ENCODE results near the gene RNPC3. TPM values are rescaled to one million over a fixed set of nuclear protein-coding genes. Genes with fewer than 3 reads are reported as not detected.

Gene RNPC3
- polyA plus RNA-seq, 3 donors, result 8.0 to 29.6 (median 9.1) TPM

DNA sequence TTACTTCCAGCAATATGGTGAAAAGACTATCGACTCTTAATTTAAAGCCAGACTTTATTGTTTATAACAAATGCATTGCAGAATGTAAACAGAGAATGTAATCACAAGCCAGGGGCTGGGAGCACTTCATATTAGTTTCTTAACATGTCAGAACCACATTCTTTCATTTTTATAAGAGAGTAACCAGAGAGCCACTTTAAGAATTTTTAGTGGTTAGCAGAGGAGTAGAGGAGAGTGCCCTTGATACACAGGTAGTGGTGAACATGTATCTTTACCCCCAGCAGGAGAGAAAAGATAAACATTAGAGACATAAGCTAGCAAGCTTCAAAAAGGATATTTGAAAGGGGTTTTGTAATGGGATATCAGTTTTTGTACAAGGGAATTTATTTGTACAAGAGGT is 57.0 kb downstream of the RNPC3 start:
- H3K4me1 ChIP-seq (ENCODE audit: control insufficient read depth in 1 of 2, insufficient read depth in 2 of 2, low read length in 2 of 2), result no peaks in the 10 kb centered on the region
- peaks cover 0 to 4% of the 10 kb centered on the region in 2 donors for H3K36me3 ChIP-seq (replicated peaks in 1 of 2; ENCODE audit: control insufficient read depth in 1 of 2, insufficient read depth in 2 of 2, low read length in 2 of 2)
- H3K27me3 Mint-ChIP-seq (ENCODE audit: low read depth in 3 of 3), result no peaks in the 10 kb centered on the region
- intact Hi-C loops (cut with micrococcal nuclease), result no loop called here
- H3K9me3 ChIP-seq (replicated peaks in 1 of 2; ENCODE audit: control insufficient read depth in 1 of 2, insufficient read depth in 1 of 2, low read length in 2 of 2), result peaks cover 0 to under 1% of the 10 kb centered on the region in 2 donors
- H3K27me3 ChIP-seq (ENCODE audit: control insufficient read depth in 2 of 2, insufficient read depth in 2 of 2, low read length in 2 of 2), result no peaks in the 10 kb centered on the region
- no peak overlapping the region for H3K9ac ChIP-seq (ENCODE audit: insufficient read depth, low read length, poor library complexity, severe bottlenecking)
- TF ChIP-seq CTCF (IDR thresholded peaks at IDR 0.05), result no peak
- H3K4me3 Mint-ChIP-seq, result no peak overlapping the region
- no peak overlapping the region for H3K27ac Mint-ChIP-seq
- H3K4me3 ChIP-seq (replicated peaks in 1 of 3; ENCODE audit: low read depth in 2 of 3, low read length in 3 of 3), result no peak overlapping the region
- H3K9me3 Mint-ChIP-seq, result peaks cover 0 to 4% (median 1%) of the 10 kb centered on the region in 7 donors
- no peaks in the 10 kb centered on the region for H4K20me1 ChIP-seq (ENCODE audit: insufficient read depth, low read length)
- H2AFZ ChIP-seq (ENCODE audit: insufficient read depth, low read depth, low read length, poor library complexity, severe bottlenecking), result no peak overlapping the region
- no peak overlapping the region for H3K4me2 ChIP-seq (replicated peaks; ENCODE audit: extremely low read depth, low read length, poor library complexity, severe bottlenecking)
- H3K4me1 Mint-ChIP-seq, result no peaks in the 10 kb centered on the region
- no CpG with 5 or more reads among the region's 1 CpG for WGBS (ENCODE audit: insufficient coverage)
- peaks cover 3 to 5% of the 10 kb centered on the region in 2 donors for H3K36me3 Mint-ChIP-seq
- H3K79me2 ChIP-seq (ENCODE audit: insufficient read depth, low read length), result no peaks in the 10 kb centered on the region
- DNase-seq, result no peak
- H3K27ac ChIP-seq (ENCODE audit: low read depth in 1 of 2, low read length in 2 of 2), result no peak overlapping the region

DNA sequence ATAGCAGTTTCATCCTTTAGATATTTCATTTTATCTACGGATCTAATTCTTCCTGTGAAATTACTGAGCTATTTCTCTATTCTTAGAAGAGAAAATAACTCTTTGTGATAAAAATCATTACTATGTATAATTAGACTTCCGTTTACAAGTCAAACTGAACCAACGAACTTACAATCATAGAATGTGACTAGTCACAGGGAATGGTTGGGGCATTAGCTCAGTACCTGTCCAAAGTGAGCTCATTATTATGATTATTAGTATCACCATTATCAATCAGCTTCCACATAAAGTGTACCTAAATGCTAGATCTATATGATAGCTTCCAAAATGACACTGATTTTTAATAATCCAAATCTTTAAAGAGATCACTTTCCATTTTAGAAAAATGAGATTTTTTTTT is 58.4 kb downstream of the RNPC3 start:
- no CpG with 5 or more reads among the region's 3 CpGs for WGBS (ENCODE audit: insufficient coverage)

More for the DNA sequence above, 58.4 kb downstream of the RNPC3 start:
- Mint-ChIP-seq H3K4me1 (no peaks in the 10 kb centered on the region), H3K27ac (no peak overlapping the region), H3K27me3 (ENCODE audit: low read depth in 3 of 3) (no peaks in the 10 kb centered on the region), H3K36me3 (peaks cover 3% of the 10 kb centered on the region in 2 donors), H3K4me3 (no peak overlapping the region), H3K9me3 (peaks cover 3 to 12% (median 7%) of the 10 kb centered on the region in 7 donors)
- no peak for DNase-seq
- Histone ChIP-seq H3K79me2 (ENCODE audit: insufficient read depth, low read length) (no peaks in the 10 kb centered on the region), H2AFZ (ENCODE audit: insufficient read depth, low read depth, low read length, poor library complexity, severe bottlenecking) (no peak overlapping the region), H3K36me3 (replicated peaks in 1 of 2; ENCODE audit: control insufficient read depth in 1 of 2, insufficient read depth in 2 of 2, low read length in 2 of 2) (no peaks in the 10 kb centered on the region), H4K20me1 (ENCODE audit: insufficient read depth, low read length) (no peaks in the 10 kb centered on the region), H3K9me3 (replicated peaks in 1 of 2; ENCODE audit: control insufficient read depth in 1 of 2, insufficient read depth in 1 of 2, low read length in 2 of 2) (peaks cover 8 to 9% of the 10 kb centered on the region in 2 donors), H3K4me1 (ENCODE audit: control insufficient read depth in 1 of 2, insufficient read depth in 2 of 2, low read length in 2 of 2) (no peaks in the 10 kb centered on the region), H3K27ac (ENCODE audit: low read depth in 1 of 2, low read length in 2 of 2) (no peak overlapping the region), H3K4me2 (replicated peaks; ENCODE audit: extremely low read depth, low read length, poor library complexity, severe bottlenecking) (no peak overlapping the region), H3K9ac (ENCODE audit: insufficient read depth, low read length, poor library complexity, severe bottlenecking) (no peak overlapping the region), H3K27me3 (ENCODE audit: control insufficient read depth in 2 of 2, insufficient read depth in 2 of 2, low read length in 2 of 2) (no peaks in the 10 kb centered on the region), H3K4me3 (replicated peaks in 1 of 3; ENCODE audit: low read depth in 2 of 3, low read length in 3 of 3) (no peak overlapping the region)
- TF ChIP-seq CTCF (IDR thresholded peaks at IDR 0.05), result no peak
- intact Hi-C loops (cut with micrococcal nuclease), result no loop called here
